LNCAP (cell line): ENCODE results near the gene PRR35.

Source experiments
- CTCF ChIP-seq: fragments of 450-650 bp; IDR thresholded peaks from 2 replicates; pipeline ENCODE4 v1.5.1; 2017; ENCODE audit warnings: mild to moderate bottlenecking

PRR35 gene

GRCh38 chr16:560204-560700 is at the start of gene PRR35:
Gene PRR35 (plus strand): TSS chr16:560394. CDS start chr16:563295, 2,901 bp downstream.
- TF ChIP-seq CTCF, result no peak

GRCh38 chr16:512802-513201 is 47.4 kb upstream of the PRR35 start:
- TF ChIP-seq CTCF, result no peak

- TF ChIP-seq CTCF, result no peak
Measured at GRCh38 chr16:513950-514349, 46.2 kb upstream of the PRR35 start.

GRCh38 chr16:515175-515938 is 44.8 kb upstream of the PRR35 start:
- TF ChIP-seq CTCF, result no peak

GRCh38 chr16:515939-516226 is 44.3 kb upstream of the PRR35 start:
- TF ChIP-seq CTCF, result no peak

- TF ChIP-seq CTCF, result no peak
Measured at GRCh38 chr16:516301-516700, 43.9 kb upstream of the PRR35 start.

GRCh38 chr16:518858-519257 is 41.3 kb upstream of the PRR35 start:
- TF ChIP-seq CTCF, result no peak

- TF ChIP-seq CTCF, result no peak
Measured at GRCh38 chr16:519425-519824, 40.8 kb upstream of the PRR35 start.
